D721Med (cell line): ENCODE results near the gene FRY.
"Not testable (repeated sequence)": the region's sequence is repeated elsewhere in the genome, so short reads cannot be mapped to it uniquely, and the experiment has no call there.

Source experiments
- DNase-seq: peaks from one replicate; pipeline ENCODE4 v3.0.0; 2011; ENCODE audit warnings: low spot score; ENCODE audit not compliant: insufficient read length
- FAIRE-seq: peaks from 2 replicates; lab custom pipeline; 2011; peaks lifted over from hg19 to GRCh38; lab: Jason Lieb, UNC
- TF ChIP-seq, protein P1 (sequence below): IDR thresholded peaks from 2 replicates; pipeline ENCODE4 v1.5.1; 2012; ENCODE audit warnings: mild to moderate bottlenecking, control low read depth; ENCODE audit not compliant: insufficient read depth; ENCODE audit errors: missing control alignments

Gene FRY

DNA sequence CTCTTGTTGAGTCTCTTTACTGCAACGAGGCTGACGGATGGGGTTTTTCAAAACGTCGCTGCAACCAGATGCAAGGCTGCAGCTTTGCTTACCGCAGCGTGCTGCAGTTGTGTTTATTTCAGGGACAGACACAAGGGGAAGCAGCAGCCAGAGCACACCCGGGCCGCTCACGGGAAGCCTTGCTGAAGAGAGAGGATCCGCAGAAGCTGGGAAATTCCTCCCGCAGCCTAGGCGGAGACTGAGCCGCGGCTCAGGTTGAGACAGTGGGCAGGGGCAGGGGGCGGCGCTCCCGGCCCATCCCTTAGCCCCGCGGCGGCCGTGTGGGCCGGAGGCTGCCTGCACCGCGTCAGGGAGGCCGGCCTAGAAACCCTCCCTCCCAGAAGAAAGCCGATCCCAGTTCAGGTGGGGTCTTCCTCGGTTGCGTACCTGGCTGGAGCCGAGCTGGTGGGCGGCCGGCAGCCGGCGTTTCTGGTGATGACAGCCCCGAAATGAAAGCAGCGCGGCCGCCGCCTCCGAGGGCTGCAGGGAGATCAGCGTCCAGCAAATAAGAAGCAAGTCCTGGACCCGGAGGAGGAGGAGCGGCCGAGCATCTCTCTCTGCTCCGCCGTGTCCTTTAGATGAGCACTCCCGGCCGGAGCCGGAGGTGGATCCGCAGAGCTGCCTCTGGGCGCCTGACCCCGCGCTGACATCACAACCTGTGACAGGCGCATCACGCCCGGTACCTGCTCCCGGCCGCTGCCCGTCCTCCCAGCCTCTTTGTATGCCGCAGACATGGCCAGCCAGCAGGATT lies at the start of gene FRY:
TSS of gene FRY (plus strand) at position 750 of the 790 bp plus-strand sequence. CDS start at position 772, 22 bp downstream.
- TF ChIP-seq, protein P1, sequence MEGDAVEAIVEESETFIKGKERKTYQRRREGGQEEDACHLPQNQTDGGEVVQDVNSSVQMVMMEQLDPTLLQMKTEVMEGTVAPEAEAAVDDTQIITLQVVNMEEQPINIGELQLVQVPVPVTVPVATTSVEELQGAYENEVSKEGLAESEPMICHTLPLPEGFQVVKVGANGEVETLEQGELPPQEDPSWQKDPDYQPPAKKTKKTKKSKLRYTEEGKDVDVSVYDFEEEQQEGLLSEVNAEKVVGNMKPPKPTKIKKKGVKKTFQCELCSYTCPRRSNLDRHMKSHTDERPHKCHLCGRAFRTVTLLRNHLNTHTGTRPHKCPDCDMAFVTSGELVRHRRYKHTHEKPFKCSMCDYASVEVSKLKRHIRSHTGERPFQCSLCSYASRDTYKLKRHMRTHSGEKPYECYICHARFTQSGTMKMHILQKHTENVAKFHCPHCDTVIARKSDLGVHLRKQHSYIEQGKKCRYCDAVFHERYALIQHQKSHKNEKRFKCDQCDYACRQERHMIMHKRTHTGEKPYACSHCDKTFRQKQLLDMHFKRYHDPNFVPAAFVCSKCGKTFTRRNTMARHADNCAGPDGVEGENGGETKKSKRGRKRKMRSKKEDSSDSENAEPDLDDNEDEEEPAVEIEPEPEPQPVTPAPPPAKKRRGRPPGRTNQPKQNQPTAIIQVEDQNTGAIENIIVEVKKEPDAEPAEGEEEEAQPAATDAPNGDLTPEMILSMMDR, result no peak
- no peak for FAIRE-seq

DNA sequence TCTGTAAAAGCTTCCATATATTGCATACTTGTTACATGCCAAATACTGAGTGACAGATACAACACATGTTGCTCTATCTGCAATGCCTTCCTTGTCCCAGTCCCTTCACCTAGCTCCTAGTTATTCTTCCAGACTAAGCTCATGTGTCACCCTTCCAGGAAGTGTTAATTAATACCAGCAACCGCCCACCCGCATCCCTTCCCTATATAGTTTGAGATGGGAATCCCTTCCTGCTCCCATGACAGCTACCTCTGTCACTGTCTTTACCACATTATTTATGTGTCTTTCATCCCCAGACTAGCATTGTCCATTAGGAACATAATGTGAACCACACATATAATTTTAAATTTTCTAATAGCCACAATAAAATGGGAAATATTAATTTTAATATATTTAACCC lies 49.5 kb upstream of the FRY start:
- DNase-seq (no peak), FAIRE-seq (no peak)
- TF ChIP-seq, protein P1, result no peak

More for the DNA sequence above, at the start of gene FRY:
- peak; percentile 49 for DNase-seq

DNA sequence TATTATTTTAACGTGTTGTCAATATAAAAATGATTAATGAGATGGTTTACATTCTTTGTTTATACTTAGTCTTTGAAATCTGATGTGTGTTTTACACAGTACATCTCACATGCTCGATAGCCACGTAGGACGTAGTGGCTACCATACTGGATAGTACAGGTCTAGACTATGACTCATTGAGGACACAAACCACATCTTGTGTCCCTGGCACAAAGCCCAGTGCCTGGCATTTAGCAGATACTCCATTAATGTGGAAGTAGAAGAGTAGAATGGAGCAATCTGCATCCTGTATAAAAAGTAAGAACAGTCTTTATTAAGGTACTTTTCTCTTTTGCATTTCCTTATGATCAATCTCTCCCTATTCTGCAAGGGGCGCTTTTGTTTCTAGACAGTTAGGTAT lies 49.0 kb upstream of the FRY start:
- DNase-seq, result no peak
- TF ChIP-seq, protein P1, result no peak
- no peak for FAIRE-seq

DNA sequence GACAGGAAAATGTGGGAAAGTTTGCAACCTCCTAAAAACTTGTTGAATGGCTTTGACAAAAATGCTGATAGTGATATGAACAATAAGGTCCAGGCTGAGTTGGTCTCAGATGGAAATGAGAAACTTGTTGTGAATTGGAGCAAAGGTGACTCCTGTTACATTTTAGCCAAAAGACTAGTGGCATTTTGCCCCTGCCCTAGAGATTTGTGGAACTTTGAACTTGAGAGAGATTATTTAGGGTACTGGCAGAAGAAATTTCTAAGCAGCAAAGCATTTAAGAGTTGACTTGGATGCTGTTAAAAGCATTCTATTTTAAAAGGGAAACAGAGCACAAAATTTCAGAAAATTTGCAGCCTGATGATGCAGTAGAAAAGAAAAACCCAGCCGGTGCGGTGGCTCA lies 47.9 kb upstream of the FRY start:
- not testable (repeated sequence) for DNase-seq, FAIRE-seq

DNA sequence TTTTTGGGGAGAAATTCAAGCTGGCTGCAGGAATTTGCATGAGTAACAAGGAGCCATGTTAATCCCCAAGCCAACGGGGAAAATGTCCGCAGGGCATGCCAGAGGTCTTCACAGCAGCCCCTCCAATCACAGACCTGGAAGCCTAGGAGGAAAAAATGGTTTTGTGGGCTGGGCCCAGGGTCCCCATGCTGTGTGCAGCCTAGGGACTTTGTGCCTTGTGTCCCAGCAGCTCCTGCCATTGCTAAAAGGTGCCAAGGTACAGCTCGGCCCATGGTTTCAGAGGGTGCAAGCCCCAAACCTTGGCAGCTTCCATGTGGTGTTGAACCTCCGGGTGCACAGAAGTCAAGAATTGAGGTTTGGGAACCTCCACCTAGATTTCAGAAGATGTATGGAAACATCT lies 47.2 kb upstream of the FRY start:
- DNase-seq, FAIRE-seq: not testable (repeated sequence)

DNA sequence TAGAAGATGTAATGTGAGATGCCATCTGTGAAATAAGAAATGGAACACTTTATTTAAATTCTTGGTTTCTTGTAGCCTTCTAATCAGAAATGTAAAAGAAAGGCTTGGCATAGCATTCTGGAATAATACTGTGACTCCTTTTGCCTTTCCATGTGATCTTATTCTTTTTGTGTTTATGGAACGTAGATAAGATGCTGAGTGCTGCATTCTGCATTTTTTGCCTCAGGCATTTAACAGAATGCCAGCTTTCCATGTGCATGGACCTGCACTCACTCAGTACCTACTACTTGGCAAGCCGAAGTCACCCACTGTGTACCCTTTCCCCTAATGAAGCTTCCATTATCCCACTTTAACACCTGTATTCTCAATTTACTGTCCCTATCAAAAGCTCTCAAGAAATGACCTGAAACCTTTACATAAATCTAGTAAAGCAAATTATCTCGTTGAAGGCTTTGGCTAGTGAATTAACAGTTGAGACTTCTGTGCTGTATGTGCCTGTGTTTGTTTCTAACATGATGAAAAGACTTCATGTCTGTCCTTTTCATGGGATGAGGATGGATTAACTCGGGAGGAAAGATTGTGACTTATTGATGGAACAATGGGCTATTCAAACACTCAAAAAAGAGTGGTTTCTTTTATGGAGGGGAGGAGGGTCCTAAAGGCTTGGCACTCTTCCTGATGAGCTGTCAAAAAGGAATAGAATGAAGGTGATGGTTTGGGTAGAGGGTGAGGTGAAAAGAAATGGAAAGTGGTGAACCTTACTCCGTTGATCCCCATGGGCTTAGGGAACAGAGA lies 44.7 kb upstream of the FRY start:
- FAIRE-seq (no peak), DNase-seq (no peak)
- TF ChIP-seq, protein P1, result no peak

DNA sequence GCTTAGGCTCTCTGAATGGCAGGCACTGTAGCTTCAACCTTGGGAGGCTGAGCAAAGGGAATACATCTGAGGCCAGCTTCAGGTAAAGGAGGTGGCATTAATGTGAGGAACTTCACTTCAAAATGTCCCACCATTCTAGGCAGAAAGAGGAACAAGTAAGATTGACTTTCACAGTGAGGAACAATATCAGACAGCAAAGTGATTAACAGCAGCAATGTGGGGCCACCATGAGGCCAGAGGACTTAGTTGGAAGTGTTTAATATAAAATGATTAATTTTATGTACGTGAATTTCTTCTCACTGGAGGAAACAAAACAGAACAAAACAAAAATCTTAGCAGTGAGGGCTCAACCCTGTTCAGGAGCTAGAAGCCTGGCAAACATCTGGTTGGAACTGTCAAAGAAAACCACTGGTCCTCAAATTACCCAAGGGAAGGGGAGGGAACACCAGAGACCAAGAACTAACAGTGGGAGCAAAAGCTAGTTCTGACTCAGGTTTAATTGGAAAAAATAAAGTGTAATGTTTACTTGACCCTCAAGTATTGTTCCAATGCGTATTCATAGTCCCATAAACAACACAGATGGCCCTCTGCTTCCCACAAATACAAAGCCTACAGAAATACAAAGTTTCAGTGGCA lies 43.9 kb upstream of the FRY start:
- TF ChIP-seq, protein P1, result no peak
- DNase-seq, result no peak
- no peak for FAIRE-seq

DNA sequence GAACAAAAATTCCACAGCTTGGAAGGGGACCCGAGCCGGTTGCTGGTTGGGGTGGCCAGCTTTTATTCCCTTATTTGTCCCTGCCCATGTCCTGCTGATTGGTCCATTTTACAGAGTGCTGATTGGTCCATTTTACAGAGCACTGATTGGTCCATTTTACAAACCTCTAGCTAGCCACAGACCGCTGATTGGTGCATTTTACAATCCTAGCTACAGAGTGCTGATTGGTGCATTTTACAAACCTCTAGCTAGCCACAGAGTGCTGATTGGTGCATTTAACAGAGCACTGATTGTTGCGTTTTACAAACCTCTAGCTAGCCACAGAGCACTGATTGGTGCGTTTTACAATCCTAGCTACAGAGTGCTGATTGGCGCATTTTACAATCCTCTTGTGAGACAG lies 37.2 kb upstream of the FRY start:
- DNase-seq, FAIRE-seq: not testable (repeated sequence)
